ENCODE data around the gene DNAAF3.
"Not testable (repeated sequence)": the region's sequence is repeated elsewhere in the genome, so short reads cannot be mapped to it uniquely, and the experiment has no call there.

The DNAAF3 gene

DNA sequence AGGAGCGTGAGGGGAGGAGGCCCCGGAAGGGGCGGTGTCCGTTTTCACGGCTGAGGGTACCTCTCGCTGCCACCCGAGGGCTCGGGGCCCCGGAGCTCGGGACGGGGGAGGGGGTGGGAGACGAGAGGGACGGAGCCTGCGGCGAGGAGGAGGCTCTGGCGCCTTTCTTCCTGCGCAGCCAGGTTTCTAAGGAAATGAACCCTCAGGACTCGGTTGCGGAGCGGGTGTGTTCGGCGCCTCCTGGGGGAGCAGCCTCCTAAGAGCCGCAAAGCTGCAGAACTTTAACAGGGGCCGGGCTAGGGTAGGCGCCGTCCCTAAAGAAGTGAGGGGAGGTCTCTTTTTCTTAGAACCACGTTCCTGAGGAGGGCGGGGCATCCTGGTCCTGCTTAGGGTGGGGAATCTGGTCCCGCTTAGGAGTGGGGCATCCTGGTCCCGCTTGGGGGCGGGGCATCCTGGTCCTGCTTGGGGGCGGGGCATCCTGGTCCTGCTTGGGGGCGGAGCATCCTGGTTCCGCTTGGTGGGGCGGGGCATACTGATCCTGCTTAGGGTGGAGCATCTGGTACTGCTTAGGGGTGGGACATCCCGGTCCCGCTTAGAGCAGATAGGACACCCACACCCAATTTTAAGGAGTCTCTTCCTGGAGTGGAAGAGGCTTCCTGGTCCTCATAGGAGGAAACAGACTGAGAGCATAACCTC lies 7.4 kb upstream of the DNAAF3 start:
- H3K27me3 ChIP-seq (ENCODE audit: insufficient read depth, low read depth, severe bottlenecking) = no peaks in the 10 kb centered on the region
- H3K27ac ChIP-seq = peak overlapping the region; percentile 67
- peak overlapping the region; percentile 66 for H3K4me3 ChIP-seq (ENCODE audit: low read depth, low read length)
- H3K36me3 ChIP-seq = no peaks in the 10 kb centered on the region
- H3K9me3 ChIP-seq (ENCODE audit: severe bottlenecking) = peaks cover 15% of the 10 kb centered on the region
- no peak for TF ChIP-seq CTCF (IDR thresholded peaks at IDR 0.05; ENCODE audit: low read depth, low read length)
- DNase-seq = peak; percentile 95

DNA sequence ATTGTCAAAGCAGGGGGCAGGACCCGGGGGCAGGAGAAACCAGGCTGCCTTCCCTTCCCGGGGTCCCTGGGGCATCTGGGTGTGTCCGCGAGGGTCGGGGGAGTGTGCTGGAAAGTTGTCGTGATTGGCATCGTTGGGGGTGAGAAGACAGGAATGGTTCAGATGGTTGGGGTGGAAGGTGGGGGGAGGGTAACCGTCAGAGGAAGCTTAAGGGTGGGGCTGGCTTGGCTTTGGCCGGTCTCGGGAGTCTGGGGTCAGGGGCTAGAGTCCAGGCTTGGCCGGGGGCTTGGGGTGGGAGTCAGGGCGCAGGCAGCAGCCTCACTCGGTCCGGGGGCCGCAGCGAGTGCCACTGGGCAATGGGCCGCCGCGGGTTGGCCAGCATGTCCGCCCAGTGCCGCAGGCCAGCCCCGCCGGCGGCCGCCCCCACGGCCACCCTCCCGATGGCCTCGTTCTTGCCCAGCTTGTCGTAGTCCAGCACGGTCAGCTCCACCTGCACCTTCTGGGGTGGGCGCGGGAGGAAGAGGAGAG lies 6.8 kb upstream of the DNAAF3 start:
- Histone ChIP-seq H3K36me3 (no peaks in the 10 kb centered on the region), H3K27ac (peak overlapping the region; percentile 67), H3K27me3 (ENCODE audit: insufficient read depth, low read depth, severe bottlenecking) (no peaks in the 10 kb centered on the region), H3K4me3 (ENCODE audit: low read depth, low read length) (peak overlapping the region; percentile 66), H3K9me3 (ENCODE audit: severe bottlenecking) (peaks cover 13% of the 10 kb centered on the region)
- no peak for DNase-seq
- no peak for TF ChIP-seq CTCF (IDR thresholded peaks at IDR 0.05; ENCODE audit: low read depth, low read length)

DNA sequence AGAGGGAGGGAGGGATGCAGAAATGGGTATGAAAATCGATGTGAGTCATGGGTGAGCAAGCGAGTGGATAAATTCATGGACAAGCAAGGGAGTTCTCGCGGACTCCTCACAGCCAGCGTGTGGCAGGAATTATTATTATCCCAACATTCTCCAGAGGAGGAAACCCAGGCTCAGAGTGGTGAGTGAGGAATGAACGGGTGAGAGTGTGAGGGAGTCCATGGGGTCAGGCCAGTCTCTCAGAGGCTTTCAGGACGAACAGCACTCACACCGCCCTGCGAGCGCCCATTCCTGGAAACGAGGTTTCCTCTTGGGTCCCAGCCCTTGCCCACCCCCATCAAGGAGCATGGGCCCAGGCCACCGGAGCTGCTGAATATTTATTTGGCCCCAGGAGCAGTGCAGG lies 6.3 kb upstream of the DNAAF3 start:
- Histone ChIP-seq H3K4me3 (ENCODE audit: low read depth, low read length) (peak overlapping the region; percentile 66), H3K9me3 (ENCODE audit: severe bottlenecking) (peaks cover 11% of the 10 kb centered on the region), H3K36me3 (no peaks in the 10 kb centered on the region), H3K27ac (no peak overlapping the region; the same call in 1 of the 2 replicates), H3K27me3 (ENCODE audit: insufficient read depth, low read depth, severe bottlenecking) (no peaks in the 10 kb centered on the region)
- no peak for DNase-seq
- no peak for TF ChIP-seq CTCF (IDR thresholded peaks at IDR 0.05; ENCODE audit: low read depth, low read length)

DNA sequence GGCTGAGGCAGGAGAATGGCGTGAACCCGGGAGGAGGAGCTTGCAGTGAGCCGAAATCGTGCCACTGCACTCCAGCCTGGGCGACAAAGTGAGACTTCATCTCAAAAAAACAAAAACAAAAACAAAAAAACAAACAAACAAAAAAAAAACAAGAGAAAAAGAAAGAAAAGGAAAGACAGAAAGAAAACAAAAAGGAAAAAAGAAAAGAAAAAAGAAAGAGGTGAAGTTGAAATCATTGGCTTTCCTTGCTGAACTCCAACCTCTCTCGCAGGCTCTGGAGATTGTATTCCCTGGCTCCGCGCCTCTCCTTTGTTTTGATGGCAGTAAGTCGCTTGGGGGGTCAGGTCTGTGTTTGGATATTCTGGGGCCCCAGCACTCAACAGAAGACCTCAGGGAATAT lies 5.9 kb upstream of the DNAAF3 start:
- not testable (repeated sequence) for H3K27ac ChIP-seq; H3K36me3 ChIP-seq; DNase-seq; H3K27me3 ChIP-seq (ENCODE audit: insufficient read depth, low read depth, severe bottlenecking); H3K4me3 ChIP-seq (ENCODE audit: low read depth, low read length)
- H3K9me3 ChIP-seq (ENCODE audit: severe bottlenecking) = peaks cover 11% of the 10 kb centered on the region

DNA sequence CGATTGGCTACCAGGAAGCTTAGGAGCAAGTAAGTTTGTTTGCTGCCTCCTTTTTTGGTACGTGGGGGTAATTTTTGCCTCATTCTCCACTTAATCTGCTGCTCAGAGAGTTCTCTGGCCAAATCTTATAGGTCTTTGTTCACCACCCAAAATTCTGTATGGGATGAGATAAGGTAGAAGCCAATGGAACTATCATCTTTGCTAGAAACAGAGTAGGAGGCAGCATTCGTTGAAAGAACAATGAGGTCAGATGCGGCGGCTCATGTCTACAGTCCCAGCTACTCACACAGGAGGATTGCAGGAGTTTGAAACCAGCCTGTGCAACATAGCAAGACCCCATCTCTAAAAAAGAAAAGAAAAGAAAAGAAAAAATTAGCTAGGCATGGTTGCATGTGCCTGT lies 5.0 kb upstream of the DNAAF3 start:
- H3K36me3 ChIP-seq = no peaks in the 10 kb centered on the region
- DNase-seq = no peak
- H3K27ac ChIP-seq = no peak overlapping the region
- H3K9me3 ChIP-seq (ENCODE audit: severe bottlenecking) = peaks cover 11% of the 10 kb centered on the region
- H3K27me3 ChIP-seq (ENCODE audit: insufficient read depth, low read depth, severe bottlenecking) = no peaks in the 10 kb centered on the region
- no peak overlapping the region for H3K4me3 ChIP-seq (ENCODE audit: low read depth, low read length)
- no peak for TF ChIP-seq CTCF (IDR thresholded peaks at IDR 0.05; ENCODE audit: low read depth, low read length)

- Histone ChIP-seq H3K9me3 (ENCODE audit: severe bottlenecking) (no peaks in the 10 kb centered on the region), H3K36me3 (no peaks in the 10 kb centered on the region), H3K27me3 (ENCODE audit: insufficient read depth, low read depth, severe bottlenecking) (no peaks in the 10 kb centered on the region), H3K4me3 (ENCODE audit: low read depth, low read length) (no peak overlapping the region), H3K27ac (no peak overlapping the region)
- no peak for TF ChIP-seq CTCF (IDR thresholded peaks at IDR 0.05; ENCODE audit: low read depth, low read length)
- DNase-seq = no peak
Measured at GRCh38 chr19:55169136-55169535, 2.7 kb upstream of the DNAAF3 start.
